Lower leg skin (tissue), 4 donors: Measurements from ENCODE around the gene SFMBT2. TPM values are rescaled to one million over a fixed set of nuclear protein-coding genes. Genes with fewer than 3 reads are reported as not detected.

Source experiments
- DNase-seq, 2 donors: peaks; one replicate each; pipeline ENCODE4 v3.0.0-alpha.2; 2019; ENCODE audit warnings: low spot score in 2 of 2
- H3K4me3 ChIP-seq: fragments of 200-600 bp; sonication (generic); 2 replicates; pipeline ENCODE4 v1.5.1; 2017; ENCODE audit warnings: mild to moderate bottlenecking, low read depth; ENCODE audit not compliant: poor library complexity, severe bottlenecking
- POLR2A ChIP-seq, 2 donors: fragments of 450-650 bp; IDR thresholded peaks; one replicate each; pipeline ENCODE4 v1.6.1; 2016 to 2017; ENCODE audit warnings: antibody characterized with exemption in 2 of 2, mild to moderate bottlenecking in 1 of 2, moderate library complexity in 1 of 2
- WGBS, 2 donors: methylation state at CpG; one replicate each; pipeline ENCODE4 v1.1.5; 2018; 5-methylcytosine and 5-hydroxymethylcytosine counted together
- intact Hi-C: fragments of 100-400 bp; cut with DNase I; formaldehyde crosslinking; loops from one replicate; pipeline ENCODE4 v1.15.0; 2023; ENCODE audit warnings: low total_unique reads
- total RNA-seq, 4 donors: library from RNA; depleted of rRNA; stranded (reverse); fragments of >200 nt; gene quantifications; one replicate each; pipeline ENCODE4 v1.1.0, GENCODE V29; 2016
- TF ChIP-seq, protein P1 (sequence below), 3 donors: fragments of 450-650 bp; IDR thresholded peaks; one replicate each; pipeline ENCODE4 v1.5.1; 2016; ENCODE audit warnings: antibody characterized with exemption in 3 of 3, mild to moderate bottlenecking in 3 of 3, moderate library complexity in 2 of 3

SFMBT2 gene
- total RNA-seq, 4 donors from 2014 or later: 0.42 to 3.3 (median 1.9) TPM

- no peak overlapping the region for H3K4me3 ChIP-seq
- DNase-seq: no peak
- intact Hi-C loops: no loop called here
- WGBS, 2 donors: 80 to 90% methylated on average over 7 of the region's 7 CpGs
- no peak for TF ChIP-seq POLR2A (IDR thresholded peaks at IDR 0.05)
- TF ChIP-seq, protein P1, sequence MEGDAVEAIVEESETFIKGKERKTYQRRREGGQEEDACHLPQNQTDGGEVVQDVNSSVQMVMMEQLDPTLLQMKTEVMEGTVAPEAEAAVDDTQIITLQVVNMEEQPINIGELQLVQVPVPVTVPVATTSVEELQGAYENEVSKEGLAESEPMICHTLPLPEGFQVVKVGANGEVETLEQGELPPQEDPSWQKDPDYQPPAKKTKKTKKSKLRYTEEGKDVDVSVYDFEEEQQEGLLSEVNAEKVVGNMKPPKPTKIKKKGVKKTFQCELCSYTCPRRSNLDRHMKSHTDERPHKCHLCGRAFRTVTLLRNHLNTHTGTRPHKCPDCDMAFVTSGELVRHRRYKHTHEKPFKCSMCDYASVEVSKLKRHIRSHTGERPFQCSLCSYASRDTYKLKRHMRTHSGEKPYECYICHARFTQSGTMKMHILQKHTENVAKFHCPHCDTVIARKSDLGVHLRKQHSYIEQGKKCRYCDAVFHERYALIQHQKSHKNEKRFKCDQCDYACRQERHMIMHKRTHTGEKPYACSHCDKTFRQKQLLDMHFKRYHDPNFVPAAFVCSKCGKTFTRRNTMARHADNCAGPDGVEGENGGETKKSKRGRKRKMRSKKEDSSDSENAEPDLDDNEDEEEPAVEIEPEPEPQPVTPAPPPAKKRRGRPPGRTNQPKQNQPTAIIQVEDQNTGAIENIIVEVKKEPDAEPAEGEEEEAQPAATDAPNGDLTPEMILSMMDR (IDR thresholded peaks at IDR 0.05): no peak
Observed at GRCh38 chr10:7298495-7298894, 112.3 kb downstream of the SFMBT2 start.

DNA sequence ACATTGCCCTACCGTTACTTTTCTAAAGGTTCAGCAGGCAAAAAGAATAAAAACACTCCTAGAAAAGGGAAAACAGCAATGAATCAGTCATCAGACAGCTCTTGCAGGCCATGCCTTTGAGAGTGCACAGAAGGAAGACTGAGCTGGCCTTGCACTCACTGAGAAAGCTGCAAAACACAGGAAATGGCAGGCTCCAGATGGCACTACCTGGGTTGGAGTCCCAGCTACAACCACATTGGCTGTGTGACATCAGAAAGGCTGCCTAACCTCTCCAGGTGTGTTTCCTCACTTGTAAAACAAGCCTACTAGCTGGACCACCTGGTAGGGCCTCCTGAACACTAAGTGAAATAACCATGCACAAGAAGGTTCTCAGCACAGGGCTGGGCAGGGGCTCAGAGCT lies 113.7 kb downstream of the SFMBT2 start:
- WGBS, 2 donors: 89 to 93% methylated on average over 1 of the region's 1 CpG
- H3K4me3 ChIP-seq: no peak overlapping the region
- intact Hi-C loops: no loop called here
- DNase-seq: no peak
- no peak for TF ChIP-seq POLR2A (IDR thresholded peaks at IDR 0.05)
- TF ChIP-seq, protein P1 (IDR thresholded peaks at IDR 0.05): no peak

DNA sequence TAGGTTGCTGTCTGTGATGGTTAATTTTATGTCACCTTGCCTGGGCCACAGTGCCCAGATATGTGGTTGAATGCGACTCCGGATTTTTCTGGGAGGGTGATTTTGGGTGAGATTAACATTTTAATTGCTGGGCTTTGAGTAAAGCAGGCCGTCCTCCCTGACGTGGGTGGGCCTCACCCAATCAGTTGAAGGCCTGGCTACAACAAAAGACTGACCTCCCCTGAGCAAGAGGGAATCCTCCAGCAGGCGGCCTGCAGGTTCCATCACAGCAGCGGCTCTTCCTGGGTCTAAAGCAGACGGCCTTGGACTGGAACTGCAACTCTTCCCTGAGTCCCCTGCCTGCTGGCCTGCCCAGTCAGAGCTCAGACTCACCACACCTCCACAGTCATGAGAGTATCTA lies 114.2 kb downstream of the SFMBT2 start:
- WGBS, 2 donors: 95 to 96% methylated on average over 7 of the region's 7 CpGs
- DNase-seq: no peak
- intact Hi-C loops: no loop called here
- no peak overlapping the region for H3K4me3 ChIP-seq
- TF ChIP-seq POLR2A (IDR thresholded peaks at IDR 0.05): no peak
- TF ChIP-seq, protein P1 (IDR thresholded peaks at IDR 0.05): no peak

DNA sequence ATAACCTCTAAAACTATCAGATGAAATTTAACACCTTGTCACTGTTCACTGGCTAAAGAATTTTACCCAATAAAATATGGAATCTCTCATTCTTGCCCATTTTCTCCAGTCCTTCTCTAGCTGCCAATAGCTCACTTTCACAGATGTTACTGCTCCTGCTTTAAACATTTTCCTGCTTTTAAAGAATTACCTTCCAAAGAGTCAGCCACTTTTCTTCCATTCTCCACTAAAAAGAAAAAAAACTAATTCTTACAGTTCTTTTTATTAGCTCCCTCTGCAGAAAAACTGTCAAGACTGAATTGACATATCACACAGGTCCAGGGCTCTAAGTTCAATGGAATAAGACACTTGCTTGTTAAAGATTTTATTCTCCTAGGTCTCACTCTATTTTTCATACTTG lies 114.8 kb downstream of the SFMBT2 start:
- H3K4me3 ChIP-seq: no peak overlapping the region
- DNase-seq: no peak
- intact Hi-C loops: no loop called here
- TF ChIP-seq, protein P1 (IDR thresholded peaks at IDR 0.05): no peak
- no peak for TF ChIP-seq POLR2A (IDR thresholded peaks at IDR 0.05)

DNA sequence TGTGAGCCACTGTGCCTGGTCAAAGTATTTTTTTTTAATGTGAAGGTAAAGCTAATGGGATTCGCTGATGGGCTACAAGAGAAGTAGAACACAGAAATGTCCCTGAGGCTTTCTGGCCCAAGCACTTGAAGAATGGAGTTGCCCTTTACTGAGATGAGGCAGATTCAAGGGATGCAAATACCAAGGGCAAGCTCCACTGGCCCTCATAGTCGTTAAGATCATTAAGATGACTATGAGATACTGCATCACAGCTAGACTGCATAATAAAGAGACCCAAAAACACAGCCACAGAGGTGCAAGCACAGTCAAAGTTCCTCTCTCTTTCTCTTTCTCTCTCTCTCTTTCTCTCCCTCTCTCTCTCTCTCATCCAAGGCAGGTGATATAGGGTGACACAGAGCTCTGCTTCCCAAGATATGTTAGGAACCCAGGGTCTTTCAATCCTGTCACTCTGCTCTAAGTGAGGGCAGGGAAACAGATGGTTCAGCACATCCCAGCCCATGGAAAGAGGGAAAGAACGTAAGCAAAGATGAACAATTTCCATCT lies 117.4 kb downstream of the SFMBT2 start:
- TF ChIP-seq POLR2A (IDR thresholded peaks at IDR 0.05): no peak
- TF ChIP-seq, protein P1 (IDR thresholded peaks at IDR 0.05): no peak
- no peak overlapping the region for H3K4me3 ChIP-seq
- DNase-seq: peak in 1 of 2 donors; percentile 12
- intact Hi-C loops: no loop called here
- WGBS, 2 donors: 87 to 88% methylated on average over 3 of the region's 3 CpGs
